Neuronal stem cell (in vitro differentiated cells): Measurements from ENCODE around the gene DAPK1.

Source experiments
- DNase-seq: peaks from one replicate; pipeline ENCODE4 v3.0.0-alpha.2; 2013; ENCODE audit warnings: low spot score
- H2AFZ ChIP-seq: one replicate; pipeline ENCODE4 v1.6.1; 2013; ENCODE audit warnings: mild to moderate bottlenecking, low read length, inconsistent platforms
- H2AK5ac ChIP-seq: 2 replicates; pipeline ENCODE4 v1.6.1; 2013; ENCODE audit warnings: low read depth, mild to moderate bottlenecking, inconsistent platforms, low read length, moderate library complexity, mixed read lengths
- H2BK120ac ChIP-seq: 2 replicates; pipeline ENCODE4 v1.6.1; 2013; ENCODE audit warnings: low read depth, mild to moderate bottlenecking, inconsistent platforms, low read length, moderate library complexity, mixed read lengths
- H2BK12ac ChIP-seq: one replicate; pipeline ENCODE4 v1.6.1; 2013; ENCODE audit warnings: low read length, inconsistent platforms
- H2BK15ac ChIP-seq: 2 replicates; pipeline ENCODE4 v1.6.1; 2013; ENCODE audit warnings: mild to moderate bottlenecking, low read length, inconsistent platforms, mixed read lengths
- H2BK5ac ChIP-seq: one replicate; pipeline ENCODE4 v1.6.1; 2013; ENCODE audit warnings: inconsistent platforms, mild to moderate bottlenecking, low read length, moderate library complexity
- H3K14ac ChIP-seq: one replicate; pipeline ENCODE4 v1.6.1; 2013; ENCODE audit warnings: low read length, inconsistent platforms
- H3K18ac ChIP-seq: 2 replicates; pipeline ENCODE4 v1.6.1; 2013; ENCODE audit warnings: low read length, inconsistent platforms
- H3K23ac ChIP-seq: 2 replicates; pipeline ENCODE4 v1.6.1; 2013; ENCODE audit warnings: low read depth, mild to moderate bottlenecking, mixed read lengths, low read length, inconsistent platforms; ENCODE audit not compliant: poor library complexity
- H3K27ac ChIP-seq: replicated peaks from 3 replicates; pipeline ENCODE4 v1.5.1; 2013; ENCODE audit warnings: low read length, inconsistent platforms
- H3K27me3 ChIP-seq, 3 experiments: 2 replicates each; pipeline ENCODE4 v1.6.1; 2013; ENCODE audit warnings: low read length in 3 of 3, mild to moderate bottlenecking in 2 of 3, inconsistent platforms in 1 of 3, low read depth in 1 of 3, mixed read lengths in 1 of 3, moderate library complexity in 1 of 3; ENCODE audit not compliant: control insufficient read depth in 3 of 3, insufficient read depth in 3 of 3
- H3K36me3 ChIP-seq, 2 donors: replicated peaks in 1 of 2; 2 replicates each; pipeline ENCODE4 v1.6.1; 2013; ENCODE audit warnings: low read length in 2 of 2; ENCODE audit not compliant: control insufficient read depth in 2 of 2, insufficient read depth in 2 of 2
- H3K4ac ChIP-seq: 2 replicates; pipeline ENCODE4 v1.6.1; 2013; ENCODE audit warnings: inconsistent platforms, mild to moderate bottlenecking, low read length, moderate library complexity
- H3K4me1 ChIP-seq, 2 donors: 1 replicate in 1 of 2; 2 replicates in 1 of 2; pipeline ENCODE4 v1.6.1; 2013; ENCODE audit warnings: low read length in 2 of 2, low read depth in 1 of 2; ENCODE audit not compliant: control insufficient read depth in 2 of 2, insufficient read depth in 1 of 2
- H3K4me2 ChIP-seq: one replicate; pipeline ENCODE4 v1.6.1; 2013; ENCODE audit warnings: mild to moderate bottlenecking, low read length, inconsistent platforms; ENCODE audit not compliant: insufficient read depth, poor library complexity, severe bottlenecking
- H3K4me3 ChIP-seq, 2 donors: 2 replicates each; pipeline ENCODE4 v1.5.1; 2013; ENCODE audit warnings: low read length in 2 of 2, mild to moderate bottlenecking in 2 of 2, inconsistent platforms in 1 of 2, moderate library complexity in 1 of 2
- H3K79me1 ChIP-seq: one replicate; pipeline ENCODE4 v1.6.1; 2013; ENCODE audit warnings: low read depth, mild to moderate bottlenecking, inconsistent platforms, low read length, moderate library complexity
- H3K9ac ChIP-seq: one replicate; pipeline ENCODE4 v1.6.1; 2013; ENCODE audit warnings: mild to moderate bottlenecking, low read depth, low read length, inconsistent platforms; ENCODE audit not compliant: poor library complexity
- H3K9me3 ChIP-seq, 2 donors: replicated peaks in 1 of 2; 2 replicates each; pipeline versions ENCODE3 to v1.6.1; 2013; ENCODE audit warnings: low read length in 2 of 2, mild to moderate bottlenecking in 2 of 2, inconsistent platforms in 1 of 2, low read depth in 1 of 2, mixed read lengths in 1 of 2, moderate library complexity in 1 of 2; ENCODE audit not compliant: control insufficient read depth in 2 of 2, insufficient read depth in 1 of 2
- H4K8ac ChIP-seq: one replicate; pipeline ENCODE4 v1.6.1; 2013; ENCODE audit warnings: low read depth, mild to moderate bottlenecking, inconsistent platforms, low read length, moderate library complexity
- H4K91ac ChIP-seq: one replicate; pipeline ENCODE4 v1.6.1; 2013; ENCODE audit warnings: low read length, low read depth, mild to moderate bottlenecking, inconsistent platforms; ENCODE audit not compliant: poor library complexity
- WGBS, 2 donors: extraction: QIAGEN DNeasy Blood & Tissue Kit; methylation state at CpG; one replicate each; pipeline ENCODE4 v1.1.7; 2013; ENCODE audit warnings: missing lambda C conversion rate in 2 of 2, mixed read lengths in 1 of 2; ENCODE audit not compliant: insufficient read length in 2 of 2, insufficient replicate concordance in 1 of 2; ENCODE audit errors: extremely low coverage in 2 of 2; 5-methylcytosine and 5-hydroxymethylcytosine counted together

Gene DAPK1

GRCh38 chr9:87658511-87658910, 160.8 kb downstream of the DAPK1 start:
- peaks cover 0 to 3% of the 10 kb centered on the region in 2 donors for H3K4me1 ChIP-seq
- no peak overlapping the region for H4K91ac ChIP-seq
- H2BK15ac ChIP-seq, result no peak overlapping the region
- H2BK12ac ChIP-seq, result no peak overlapping the region
- no peak overlapping the region for H3K9ac ChIP-seq
- H3K18ac ChIP-seq, result no peak overlapping the region
- H3K27me3 ChIP-seq, result no peaks in the 10 kb centered on the region
- H3K79me1 ChIP-seq, result no peaks in the 10 kb centered on the region
- H3K14ac ChIP-seq, result peak overlapping the region; percentile 76
- no peak overlapping the region for H2BK5ac ChIP-seq
- H3K4me2 ChIP-seq, result no peak overlapping the region
- no peak overlapping the region for H3K4ac ChIP-seq
- no peak overlapping the region for H2AK5ac ChIP-seq
- no peak overlapping the region for H2BK120ac ChIP-seq
- H3K36me3 ChIP-seq, result peaks cover 19 to 70% of the 10 kb centered on the region in 2 donors
- peaks cover 0 to 3% of the 10 kb centered on the region in 2 donors for H3K9me3 ChIP-seq
- no peak overlapping the region for H3K4me3 ChIP-seq
- DNase-seq, result no peak
- H3K23ac ChIP-seq, result no peak overlapping the region
- no CpG with 5 or more reads among the region's 3 CpGs for WGBS, 2 donors
- no peak overlapping the region for H2AFZ ChIP-seq
- no peak overlapping the region for H4K8ac ChIP-seq
- H3K27ac ChIP-seq, result no peak overlapping the region

GRCh38 chr9:87659534-87660419, 162.1 kb downstream of the DAPK1 start:
- Histone ChIP-seq H2BK5ac (no peak overlapping the region), H3K27me3 (no peaks in the 10 kb centered on the region), H4K8ac (no peak overlapping the region), H3K4me3 (no peak overlapping the region), H3K14ac (peak overlapping the region; percentile 86), H3K36me3 (peaks cover 26 to 69% of the 10 kb centered on the region in 2 donors), H4K91ac (no peak overlapping the region), H2AK5ac (no peak overlapping the region), H3K4me1 (peaks cover 0 to 3% of the 10 kb centered on the region in 2 donors), H3K9me3 (peaks cover 0 to 3% of the 10 kb centered on the region in 2 donors), H2BK120ac (no peak overlapping the region), H2AFZ (no peak overlapping the region), H3K27ac (no peak overlapping the region), H2BK12ac (no peak overlapping the region), H3K23ac (peak overlapping the region; percentile 57), H3K4me2 (no peak overlapping the region), H3K79me1 (no peaks in the 10 kb centered on the region), H3K18ac (peak overlapping the region; percentile 75), H3K4ac (no peak overlapping the region), H3K9ac (no peak overlapping the region), H2BK15ac (no peak overlapping the region)
- no CpG with 5 or more reads among the region's 47 CpGs for WGBS, 2 donors
- DNase-seq, result no peak

GRCh38 chr9:87661241-87661640, 163.6 kb downstream of the DAPK1 start:
- Histone ChIP-seq H3K4me1 (peaks cover 0 to 3% of the 10 kb centered on the region in 2 donors), H2AFZ (no peak overlapping the region), H3K27ac (no peak overlapping the region), H2AK5ac (no peak overlapping the region), H3K79me1 (no peaks in the 10 kb centered on the region), H3K4me3 (no peak overlapping the region), H3K9me3 (peaks cover 6 to 16% of the 10 kb centered on the region in 2 donors), H2BK120ac (no peak overlapping the region), H3K18ac (no peak overlapping the region), H4K8ac (no peak overlapping the region), H3K4me2 (no peak overlapping the region), H3K36me3 (peaks cover 30 to 64% of the 10 kb centered on the region in 2 donors), H3K23ac (no peak overlapping the region), H4K91ac (no peak overlapping the region), H3K27me3 (no peaks in the 10 kb centered on the region), H3K4ac (no peak overlapping the region), H2BK15ac (no peak overlapping the region), H3K9ac (no peak overlapping the region), H2BK12ac (no peak overlapping the region), H2BK5ac (no peak overlapping the region), H3K14ac (no peak overlapping the region)
- DNase-seq, result no peak
- no CpG with 5 or more reads among the region's 1 CpG for WGBS, 2 donors

- peak; percentile 49 for DNase-seq
- Histone ChIP-seq H3K79me1 (no peaks in the 10 kb centered on the region), H3K4me3 (no peak overlapping the region), H3K4me2 (no peak overlapping the region), H2AK5ac (no peak overlapping the region), H3K27me3 (no peaks in the 10 kb centered on the region), H3K14ac (no peak overlapping the region), H3K9ac (no peak overlapping the region), H2BK12ac (no peak overlapping the region), H3K9me3 (peaks cover 15 to 29% of the 10 kb centered on the region in 2 donors), H3K23ac (peak overlapping the region; percentile 8), H3K36me3 (peaks cover 28 to 63% of the 10 kb centered on the region in 2 donors), H2BK15ac (no peak overlapping the region), H3K27ac (no peak overlapping the region), H2AFZ (no peak overlapping the region), H2BK120ac (no peak overlapping the region), H3K4ac (no peak overlapping the region), H3K18ac (peak overlapping the region; percentile 18), H3K4me1 (peaks cover 0 to 1% of the 10 kb centered on the region in 2 donors), H2BK5ac (no peak overlapping the region), H4K91ac (no peak overlapping the region), H4K8ac (no peak overlapping the region)
- no CpG with 5 or more reads among the region's 11 CpGs for WGBS, 2 donors
Observed at GRCh38 chr9:87662808-87663528, 165.3 kb downstream of the DAPK1 start.
